ENCODE results near the gene OR51B5.

- TF ChIP-seq CTCF (IDR thresholded peaks at IDR 0.05) (no peak), POLR2A (IDR thresholded peaks at IDR 0.05) (no peak)
Observed at GRCh38 chr11:5367448-5368074, 24.2 kb upstream of the OR51B5 start.

All from body of pancreas (tissue), 4 donors.